ENCODE measurements around the gene DNAH11.

Gene DNAH11

GRCh38 chr7:21884496-21884895 lies 341.7 kb downstream of the DNAH11 start:
- Histone ChIP-seq H3K9ac (ENCODE audit: low read depth, low read length) (no peak overlapping the region), H3K36me3 (ENCODE audit: control insufficient read depth, insufficient read depth, low read length) (no peaks in the 10 kb centered on the region), H3K27ac (ENCODE audit: low read depth, low read length) (no peak overlapping the region), H3K4me3 (ENCODE audit: low read depth, low read length) (no peak overlapping the region), H3K4me1 (ENCODE audit: control insufficient read depth, insufficient read depth, low read length) (peaks cover 8% of the 10 kb centered on the region; the same call in 1 of the 2 replicates), H3K9me3 (ENCODE audit: control insufficient read depth, insufficient read depth, low read length) (no peaks in the 10 kb centered on the region), H3K27me3 (ENCODE audit: control insufficient read depth, insufficient read depth, low read length) (no peaks in the 10 kb centered on the region)

DNA sequence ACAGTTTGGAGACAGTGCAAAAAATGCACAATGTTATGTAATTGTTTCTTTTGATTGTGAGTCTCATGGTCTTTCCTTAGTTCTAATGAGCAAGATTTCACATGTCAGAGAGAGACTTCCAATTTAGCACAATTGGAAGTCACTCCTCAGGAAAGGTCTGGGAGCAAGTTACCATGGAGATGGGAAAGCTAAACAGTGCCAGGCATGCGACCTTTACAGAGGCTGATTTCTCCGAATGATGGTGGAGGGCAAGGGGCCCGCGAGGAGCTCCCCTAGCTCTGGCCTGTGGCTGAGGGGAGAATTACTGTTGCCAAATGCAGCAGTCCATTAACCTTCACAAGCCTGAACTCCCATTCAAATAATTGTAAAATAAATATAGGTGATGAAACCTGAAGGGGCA lies 343.6 kb downstream of the DNAH11 start:
- Histone ChIP-seq H3K27me3 (ENCODE audit: control insufficient read depth, insufficient read depth, low read length) (no peaks in the 10 kb centered on the region), H3K27ac (ENCODE audit: low read depth, low read length) (no peak overlapping the region), H3K36me3 (ENCODE audit: control insufficient read depth, insufficient read depth, low read length) (no peaks in the 10 kb centered on the region), H3K4me3 (ENCODE audit: low read depth, low read length) (no peak overlapping the region), H3K9ac (ENCODE audit: low read depth, low read length) (no peak overlapping the region), H3K9me3 (ENCODE audit: control insufficient read depth, insufficient read depth, low read length) (no peaks in the 10 kb centered on the region), H3K4me1 (ENCODE audit: control insufficient read depth, insufficient read depth, low read length) (peaks cover 8% of the 10 kb centered on the region; the same call in 1 of the 2 replicates)

- no peak overlapping the region for H3K9ac ChIP-seq (ENCODE audit: low read depth, low read length)
- H3K4me3 ChIP-seq (ENCODE audit: low read depth, low read length): no peak overlapping the region
- peaks cover 8% of the 10 kb centered on the region; the same call in 1 of the 2 replicates for H3K4me1 ChIP-seq (ENCODE audit: control insufficient read depth, insufficient read depth, low read length)
- no peak overlapping the region for H3K27ac ChIP-seq (ENCODE audit: low read depth, low read length)
- 0 out of 2 replicates have a peak, but pooled peaks cover 2% of the 10 kb centered on the region for H3K36me3 ChIP-seq (ENCODE audit: control insufficient read depth, insufficient read depth, low read length)
- no peaks in the 10 kb centered on the region for H3K27me3 ChIP-seq (ENCODE audit: control insufficient read depth, insufficient read depth, low read length)
- H3K9me3 ChIP-seq (ENCODE audit: control insufficient read depth, insufficient read depth, low read length): no peaks in the 10 kb centered on the region
Observed at GRCh38 chr7:21887353-21887752, 344.5 kb downstream of the DNAH11 start.

DNA sequence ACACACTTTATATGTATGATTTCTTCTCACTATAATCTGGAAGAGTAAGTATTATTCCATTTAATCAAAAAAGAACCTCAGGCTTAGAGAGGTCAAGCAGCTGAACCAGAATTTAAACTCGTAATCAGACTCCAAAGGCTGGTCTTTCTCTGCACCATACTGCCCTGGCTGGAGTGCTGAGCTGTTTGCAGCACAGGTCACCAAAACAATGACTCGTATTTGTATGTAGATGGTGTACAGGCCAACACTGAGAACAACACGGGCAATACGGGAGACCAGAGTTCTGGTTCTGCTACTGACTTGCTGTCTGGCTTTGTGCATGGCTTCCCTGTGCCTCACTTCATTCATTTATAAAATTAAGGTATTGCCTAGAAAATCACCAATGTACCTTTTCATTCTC lies 344.9 kb downstream of the DNAH11 start:
- no peak overlapping the region for H3K4me3 ChIP-seq (ENCODE audit: low read depth, low read length)
- peaks cover 8% of the 10 kb centered on the region; the same call in 1 of the 2 replicates for H3K4me1 ChIP-seq (ENCODE audit: control insufficient read depth, insufficient read depth, low read length)
- no peak overlapping the region for H3K27ac ChIP-seq (ENCODE audit: low read depth, low read length)
- H3K36me3 ChIP-seq (ENCODE audit: control insufficient read depth, insufficient read depth, low read length): 0 out of 2 replicates have a peak, but pooled peaks cover 2% of the 10 kb centered on the region
- H3K27me3 ChIP-seq (ENCODE audit: control insufficient read depth, insufficient read depth, low read length): no peaks in the 10 kb centered on the region
- no peak overlapping the region for H3K9ac ChIP-seq (ENCODE audit: low read depth, low read length)
- no peaks in the 10 kb centered on the region for H3K9me3 ChIP-seq (ENCODE audit: control insufficient read depth, insufficient read depth, low read length)

GRCh38 chr7:21891291-21891690 lies 348.5 kb downstream of the DNAH11 start:
- no peak overlapping the region for H3K27ac ChIP-seq (ENCODE audit: low read depth, low read length)
- no peak overlapping the region for H3K4me3 ChIP-seq (ENCODE audit: low read depth, low read length)
- H3K36me3 ChIP-seq (ENCODE audit: control insufficient read depth, insufficient read depth, low read length): peaks cover 2% of the 10 kb centered on the region; the same call in 1 of the 2 replicates
- H3K4me1 ChIP-seq (ENCODE audit: control insufficient read depth, insufficient read depth, low read length): peaks cover 8% of the 10 kb centered on the region; the same call in 1 of the 2 replicates
- no peaks in the 10 kb centered on the region for H3K27me3 ChIP-seq (ENCODE audit: control insufficient read depth, insufficient read depth, low read length)
- no peaks in the 10 kb centered on the region for H3K9me3 ChIP-seq (ENCODE audit: control insufficient read depth, insufficient read depth, low read length)
- H3K9ac ChIP-seq (ENCODE audit: low read depth, low read length): no peak overlapping the region

DNA sequence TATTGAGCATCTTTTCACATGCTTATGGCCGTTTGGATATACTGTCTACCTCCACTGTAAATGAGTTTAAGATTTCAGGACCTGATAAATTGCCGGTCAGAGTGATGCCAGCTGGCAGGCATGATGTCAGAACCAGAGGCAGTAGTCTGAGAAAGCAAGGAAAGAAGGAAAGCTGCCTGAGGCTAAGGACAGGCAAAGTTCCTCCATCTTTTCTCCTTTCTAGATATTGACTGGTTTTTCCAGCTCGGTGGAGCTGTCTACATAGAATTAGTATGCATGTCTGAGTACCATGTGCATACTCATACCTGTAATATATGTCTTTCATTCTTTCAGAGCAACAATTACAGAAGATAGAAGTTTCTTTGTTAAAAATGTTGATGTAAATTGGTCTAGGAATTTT lies 350.6 kb downstream of the DNAH11 start:
- Histone ChIP-seq H3K9ac (ENCODE audit: low read depth, low read length) (no peak overlapping the region), H3K9me3 (ENCODE audit: control insufficient read depth, insufficient read depth, low read length) (no peaks in the 10 kb centered on the region), H3K4me3 (ENCODE audit: low read depth, low read length) (no peak overlapping the region), H3K27ac (ENCODE audit: low read depth, low read length) (no peak overlapping the region), H3K27me3 (ENCODE audit: control insufficient read depth, insufficient read depth, low read length) (no peaks in the 10 kb centered on the region), H3K36me3 (ENCODE audit: control insufficient read depth, insufficient read depth, low read length) (peaks cover 14% of the 10 kb centered on the region), H3K4me1 (ENCODE audit: control insufficient read depth, insufficient read depth, low read length) (no peaks in the 10 kb centered on the region)

DNA sequence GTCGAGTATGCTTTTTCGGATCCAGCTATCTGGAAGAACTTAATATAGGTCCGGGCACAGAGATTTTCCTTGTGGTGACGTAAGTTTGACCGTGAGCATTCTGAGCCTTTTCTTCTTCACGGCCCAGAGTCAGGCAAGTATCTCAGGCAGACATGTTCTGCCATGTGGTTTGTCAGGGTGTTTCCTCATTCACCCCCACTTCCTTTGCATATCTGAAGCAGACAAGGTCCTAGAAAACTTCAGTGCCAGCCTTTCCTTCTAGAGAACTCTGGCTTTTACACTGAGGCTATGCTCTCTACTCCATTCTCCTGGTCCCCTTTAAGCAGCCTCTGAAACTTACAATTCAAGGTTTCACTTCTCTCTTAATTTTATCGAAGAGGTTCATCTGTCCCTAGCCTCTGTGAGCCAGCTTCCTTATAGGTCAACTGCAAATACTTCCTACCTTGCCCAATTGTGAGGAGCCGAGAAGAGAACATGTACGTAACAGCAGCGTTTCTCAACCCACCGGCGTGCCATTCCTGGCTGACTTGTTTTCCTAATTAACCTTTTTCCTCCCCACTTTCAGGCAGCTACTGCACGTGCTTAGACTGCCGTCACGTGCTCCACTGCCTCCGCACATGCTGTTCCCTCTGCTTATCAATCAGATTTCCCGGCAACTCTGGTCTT lies 355.6 kb downstream of the DNAH11 start:
- Histone ChIP-seq H3K9me3 (ENCODE audit: control insufficient read depth, insufficient read depth, low read length) (no peaks in the 10 kb centered on the region), H3K4me1 (ENCODE audit: control insufficient read depth, insufficient read depth, low read length) (no peaks in the 10 kb centered on the region), H3K9ac (ENCODE audit: low read depth, low read length) (no peak overlapping the region), H3K27me3 (ENCODE audit: control insufficient read depth, insufficient read depth, low read length) (no peaks in the 10 kb centered on the region), H3K36me3 (ENCODE audit: control insufficient read depth, insufficient read depth, low read length) (peaks cover 62% of the 10 kb centered on the region), H3K4me3 (ENCODE audit: low read depth, low read length) (no peak overlapping the region), H3K27ac (ENCODE audit: low read depth, low read length) (no peak overlapping the region)

GRCh38 chr7:21902240-21902639 lies 359.4 kb downstream of the DNAH11 start:
- Histone ChIP-seq H3K27ac (ENCODE audit: low read depth, low read length) (no peak overlapping the region), H3K4me1 (ENCODE audit: control insufficient read depth, insufficient read depth, low read length) (no peaks in the 10 kb centered on the region), H3K36me3 (ENCODE audit: control insufficient read depth, insufficient read depth, low read length) (peaks cover 98% of the 10 kb centered on the region), H3K9me3 (ENCODE audit: control insufficient read depth, insufficient read depth, low read length) (no peaks in the 10 kb centered on the region), H3K4me3 (ENCODE audit: low read depth, low read length) (no peak overlapping the region), H3K27me3 (ENCODE audit: control insufficient read depth, insufficient read depth, low read length) (no peaks in the 10 kb centered on the region), H3K9ac (ENCODE audit: low read depth, low read length) (no peak overlapping the region)

DNA sequence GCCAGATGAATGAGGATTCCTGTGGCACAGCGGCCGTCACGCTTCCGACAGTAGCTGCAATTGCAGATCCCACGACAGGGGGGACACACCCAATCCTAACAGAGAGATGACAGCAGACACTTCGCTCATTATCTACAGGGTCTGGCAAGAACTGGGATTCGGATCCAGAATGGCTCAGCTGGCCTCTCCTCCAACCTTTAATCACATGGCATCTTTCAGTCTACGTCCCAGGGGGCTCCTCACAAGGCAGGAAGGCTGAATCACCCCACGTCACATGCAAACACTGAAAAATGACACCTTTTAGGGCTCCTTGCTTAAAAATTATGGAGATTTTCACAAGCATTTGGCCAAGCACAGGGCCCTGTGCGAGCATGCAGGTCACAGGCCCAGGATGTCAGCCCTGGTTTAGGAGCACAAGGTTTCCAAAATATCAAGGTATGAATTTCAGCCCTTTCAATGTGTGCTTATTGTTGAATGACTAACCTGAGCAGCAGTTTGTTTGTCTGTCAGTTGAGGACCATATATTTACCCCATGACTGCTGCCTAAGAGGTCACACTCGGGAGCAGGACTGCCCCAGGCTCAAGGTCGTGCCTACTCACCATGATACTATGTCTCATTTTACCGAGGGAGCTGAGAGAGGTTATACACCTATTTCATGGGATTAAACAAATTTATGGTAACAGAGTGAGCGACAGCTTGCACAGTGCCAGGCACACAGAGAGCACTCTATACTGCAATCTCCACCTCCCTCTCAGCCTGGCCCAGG lies 360.4 kb downstream of the DNAH11 start:
- Histone ChIP-seq H3K36me3 (ENCODE audit: control insufficient read depth, insufficient read depth, low read length) (peaks cover 100% of the 10 kb centered on the region), H3K27ac (ENCODE audit: low read depth, low read length) (no peak overlapping the region), H3K9me3 (ENCODE audit: control insufficient read depth, insufficient read depth, low read length) (no peaks in the 10 kb centered on the region), H3K4me1 (ENCODE audit: control insufficient read depth, insufficient read depth, low read length) (no peaks in the 10 kb centered on the region), H3K27me3 (ENCODE audit: control insufficient read depth, insufficient read depth, low read length) (no peaks in the 10 kb centered on the region), H3K9ac (ENCODE audit: low read depth, low read length) (no peak overlapping the region), H3K4me3 (ENCODE audit: low read depth, low read length) (no peak overlapping the region)

DNA sequence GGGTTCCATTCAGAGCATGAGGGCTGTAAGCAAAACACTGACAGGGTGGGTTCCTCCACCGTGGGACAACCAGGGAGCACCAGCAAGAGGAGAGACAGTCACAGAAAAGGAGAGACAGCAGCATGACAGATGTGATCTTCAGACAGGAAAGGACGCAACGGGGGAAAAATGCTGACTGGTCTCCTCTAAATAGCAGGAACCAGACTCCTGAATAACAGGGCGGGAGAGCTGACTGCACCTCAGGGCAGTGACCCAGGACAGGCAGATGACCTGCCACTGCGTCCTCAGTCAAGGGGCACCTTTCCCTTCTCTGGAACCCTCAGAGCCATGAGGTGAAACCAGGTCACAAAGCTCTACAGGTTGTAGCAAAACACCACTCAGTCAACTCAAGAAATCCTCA lies 365.9 kb downstream of the DNAH11 start:
- no peak overlapping the region for H3K27ac ChIP-seq (ENCODE audit: low read depth, low read length)
- H3K36me3 ChIP-seq (ENCODE audit: control insufficient read depth, insufficient read depth, low read length): peaks cover 80% of the 10 kb centered on the region

GRCh38 chr7:21910253-21910652 lies 367.4 kb downstream of the DNAH11 start:
- Histone ChIP-seq H3K4me3 (ENCODE audit: low read depth, low read length) (no peak overlapping the region), H3K27me3 (ENCODE audit: control insufficient read depth, insufficient read depth, low read length) (no peaks in the 10 kb centered on the region), H3K36me3 (ENCODE audit: control insufficient read depth, insufficient read depth, low read length) (peaks cover 80% of the 10 kb centered on the region), H3K4me1 (ENCODE audit: control insufficient read depth, insufficient read depth, low read length) (no peaks in the 10 kb centered on the region), H3K9me3 (ENCODE audit: control insufficient read depth, insufficient read depth, low read length) (no peaks in the 10 kb centered on the region), H3K27ac (ENCODE audit: low read depth, low read length) (no peak overlapping the region), H3K9ac (ENCODE audit: low read depth, low read length) (no peak overlapping the region)

More for the DNA sequence above, 365.9 kb downstream of the DNAH11 start:
- Histone ChIP-seq H3K4me3 (ENCODE audit: low read depth, low read length) (no peak overlapping the region), H3K4me1 (ENCODE audit: control insufficient read depth, insufficient read depth, low read length) (no peaks in the 10 kb centered on the region), H3K9me3 (ENCODE audit: control insufficient read depth, insufficient read depth, low read length) (no peaks in the 10 kb centered on the region), H3K27me3 (ENCODE audit: control insufficient read depth, insufficient read depth, low read length) (no peaks in the 10 kb centered on the region), H3K9ac (ENCODE audit: low read depth, low read length) (no peak overlapping the region)
